ENCODE measurements around the gene TRPM8. TPM values are rescaled to one million over a fixed set of nuclear protein-coding genes. Genes with fewer than 3 reads are reported as not detected.
A peak's percentile ranks its signal among the peaks of the same experiment; 100 is the strongest.
"Not testable (repeated sequence)": the region's sequence is repeated elsewhere in the genome, so short reads cannot be mapped to it uniquely, and the experiment has no call there.

The TRPM8 gene
- total RNA-seq (not detected), polyA plus RNA-seq (under 1 TPM in 1 of 3 donors, not detected in 2; 0.04 TPM)

- WGBS, 2 donors: 26 to 45% methylated on average over 5 of the region's 5 CpGs
- no peaks in the 10 kb centered on the region for H3K36me3 ChIP-seq
- TF ChIP-seq POLR2A (IDR thresholded peaks at IDR 0.05): no peak
- TF ChIP-seq POLR2AphosphoS5 (IDR thresholded peaks at IDR 0.05): no peak
- no peak for TF ChIP-seq CTCF (IDR thresholded peaks at IDR 0.05)
- TF ChIP-seq EP300 (IDR thresholded peaks at IDR 0.05): no peak
- DNase-seq: no peak
- intact Hi-C loops (cut with DNase I): no loop called here
- no peaks in the 10 kb centered on the region for H3K4me1 ChIP-seq
- H3K4me3 ChIP-seq: no peak within 1 kb of the TSS
- H3K9me3 ChIP-seq: no peaks in the 10 kb centered on the region
- peaks cover 0 to 11% (median 0%) of the 10 kb centered on the region in 3 donors for H3K27me3 ChIP-seq
- H3K27ac ChIP-seq: no peak within 1 kb of the TSS
These were observed at the start of gene TRPM8 for GRCh38 chr2:233917116-233917515. TRPM8 (plus strand) TSS chr2:233917373; CDS start chr2:233926538, 9,165 bp downstream.

GRCh38 chr2:233867993-233868532 is 49.1 kb upstream of the TRPM8 start, which contains the start of gene MSL3B:
MSL3B (minus strand) TSS chr2:233868386.
- Histone ChIP-seq H3K4me1 (no peaks in the 10 kb centered on the region), H3K27ac (peak within 1 kb of the TSS; percentile 15 to 61 (median 53)), H3K9me3 (no peaks in the 10 kb centered on the region), H3K36me3 (no peaks in the 10 kb centered on the region), H3K4me3 (peak within 1 kb of the TSS; percentile 41 to 54 (median 48)), H3K27me3 (no peaks in the 10 kb centered on the region)
- TF ChIP-seq POLR2A (IDR thresholded peaks at IDR 0.05) (no peak), CTCF (IDR thresholded peaks at IDR 0.05) (no peak), EP300 (IDR thresholded peaks at IDR 0.05) (no peak), POLR2AphosphoS5 (IDR thresholded peaks at IDR 0.05) (no peak)
- no peak for DNase-seq
- 7 to 9% methylated on average over 50 of the region's 50 CpGs for WGBS, 2 donors
- intact Hi-C loops (cut with DNase I): no loop called here

GRCh38 chr2:233871432-233871831 is 45.7 kb upstream of the TRPM8 start:
- no peak overlapping the region for H3K27ac ChIP-seq
- H3K9me3 ChIP-seq: peaks cover 0 to 4% (median 0%) of the 10 kb centered on the region in 4 donors
- no peaks in the 10 kb centered on the region for H3K4me1 ChIP-seq
- WGBS, 2 donors: 62% methylated on average over 4 of the region's 4 CpGs
- H3K27me3 ChIP-seq: no peaks in the 10 kb centered on the region
- TF ChIP-seq POLR2AphosphoS5 (IDR thresholded peaks at IDR 0.05) (no peak), POLR2A (IDR thresholded peaks at IDR 0.05) (no peak), CTCF (IDR thresholded peaks at IDR 0.05) (no peak), EP300 (IDR thresholded peaks at IDR 0.05) (no peak)
- H3K4me3 ChIP-seq: no peak overlapping the region
- intact Hi-C loops (cut with DNase I): no loop called here
- DNase-seq: no peak
- H3K36me3 ChIP-seq: no peaks in the 10 kb centered on the region

GRCh38 chr2:233872125-233872524 is 45.0 kb upstream of the TRPM8 start:
- H3K4me1 ChIP-seq; H3K9me3 ChIP-seq; DNase-seq; H3K27ac ChIP-seq; H3K36me3 ChIP-seq; intact Hi-C loops (cut with DNase I); H3K4me3 ChIP-seq; H3K27me3 ChIP-seq: not testable (repeated sequence)
- WGBS, 2 donors: 13 to 26% methylated on average over 2 of the region's 2 CpGs

- H3K27ac ChIP-seq: no peak overlapping the region
- no peak overlapping the region for H3K4me3 ChIP-seq
- DNase-seq: no peak
- H3K9me3 ChIP-seq: peaks cover 0 to 6% (median 5%) of the 10 kb centered on the region in 4 donors
- H3K36me3 ChIP-seq: no peaks in the 10 kb centered on the region
- no peak for TF ChIP-seq EP300 (IDR thresholded peaks at IDR 0.05)
- TF ChIP-seq POLR2A (IDR thresholded peaks at IDR 0.05): no peak
- TF ChIP-seq POLR2AphosphoS5 (IDR thresholded peaks at IDR 0.05): no peak
- no peak for TF ChIP-seq CTCF (IDR thresholded peaks at IDR 0.05)
- no peaks in the 10 kb centered on the region for H3K27me3 ChIP-seq
- H3K4me1 ChIP-seq: no peaks in the 10 kb centered on the region
- intact Hi-C loops (cut with DNase I): no loop called here
These were observed 34.8 kb upstream of the TRPM8 start for GRCh38 chr2:233882353-233882752.

Measured in sigmoid colon (tissue), 7 donors.